ENCODE measurements around the gene KLF15.

KLF15 gene

GRCh38 chr3:126345641-126346460 lies 11.4 kb downstream of the KLF15 start:
- peak; percentile 7 for DNase-seq

GRCh38 chr3:126345231-126345630 lies 12.0 kb downstream of the KLF15 start:
- DNase-seq: no peak

- DNase-seq: peak; percentile 13
Observed at GRCh38 chr3:126344380-126345041, 12.7 kb downstream of the KLF15 start.

GRCh38 chr3:126343649-126344035 lies 13.6 kb downstream of the KLF15 start:
- DNase-seq: no peak

- no peak for DNase-seq
Observed at GRCh38 chr3:126342991-126343648, 14.1 kb downstream of the KLF15 start.

- DNase-seq: no peak
Observed at GRCh38 chr3:126342211-126342610, 15.0 kb downstream of the KLF15 start.

- no peak for DNase-seq
Observed at GRCh38 chr3:126341755-126342150, 15.5 kb downstream of the KLF15 start.

GRCh38 chr3:126340943-126341754 lies 16.1 kb downstream of the KLF15 start:
- no peak for DNase-seq

GRCh38 chr3:126340596-126340942 lies 16.6 kb downstream of the KLF15 start:
- DNase-seq: no peak

- no peak for DNase-seq
Observed at GRCh38 chr3:126340081-126340511, 17.1 kb downstream of the KLF15 start.

GRCh38 chr3:126339466-126339865 lies 17.7 kb downstream of the KLF15 start:
- no peak for DNase-seq

- no peak for DNase-seq
Observed at GRCh38 chr3:126338790-126339288, 18.4 kb downstream of the KLF15 start.

- no peak for DNase-seq
Observed at GRCh38 chr3:126337980-126338651, 19.1 kb downstream of the KLF15 start.

- peak; percentile 2 for DNase-seq
Observed at GRCh38 chr3:126331812-126332336, 25.3 kb downstream of the KLF15 start.

GRCh38 chr3:126329927-126330725 lies 27.1 kb downstream of the KLF15 start:
- DNase-seq: no peak

GRCh38 chr3:126326629-126327028 lies 30.6 kb downstream of the KLF15 start:
- no peak for DNase-seq

GRCh38 chr3:126322181-126322967 lies 34.8 kb downstream of the KLF15 start:
- no peak for DNase-seq

GRCh38 chr3:126321490-126321889 lies 35.7 kb downstream of the KLF15 start:
- no peak for DNase-seq

- no peak for DNase-seq
Observed at GRCh38 chr3:126320517-126321293, 36.5 kb downstream of the KLF15 start.

Data from CD4-positive, alpha-beta T cell treated with Interleukin-15 for 1 hour (primary cell).